Measurements from ENCODE around the gene MRPL37.

DNA sequence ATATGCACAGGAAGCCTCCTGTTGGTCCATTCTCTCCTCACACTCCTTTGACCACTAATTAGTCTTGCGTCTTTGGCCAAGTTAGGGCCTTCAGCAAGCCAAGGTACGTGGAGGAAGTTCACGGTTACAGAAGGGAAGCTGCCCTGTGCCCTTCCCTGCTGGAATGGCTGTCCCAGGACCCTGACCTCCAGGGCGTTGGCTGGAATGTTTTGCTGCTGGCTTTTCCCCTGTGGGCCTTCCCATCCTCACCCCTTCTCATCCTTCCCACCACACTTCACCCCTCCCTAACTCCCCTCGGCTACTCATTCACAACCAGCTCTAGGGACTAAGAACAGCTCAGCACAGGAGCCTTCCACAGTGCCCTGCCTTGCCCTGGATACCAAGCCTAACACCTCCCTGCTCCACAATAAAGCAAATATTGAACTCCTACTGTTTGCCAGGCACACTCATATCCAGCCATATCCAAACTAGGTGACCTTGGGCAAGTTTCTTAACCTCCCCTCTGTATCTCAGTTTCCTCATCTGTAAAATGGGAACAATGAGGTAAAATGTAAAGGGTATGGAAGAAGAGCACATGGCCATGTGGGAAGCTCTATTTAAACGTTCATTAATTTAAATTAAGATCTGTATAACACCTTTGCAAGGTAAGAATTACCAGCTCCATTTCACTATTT is 38.3 kb upstream of the MRPL37 start:
- TF ChIP-seq POLR2A (IDR thresholded peaks at IDR 0.05), result no peak
- TF ChIP-seq, protein P1, sequence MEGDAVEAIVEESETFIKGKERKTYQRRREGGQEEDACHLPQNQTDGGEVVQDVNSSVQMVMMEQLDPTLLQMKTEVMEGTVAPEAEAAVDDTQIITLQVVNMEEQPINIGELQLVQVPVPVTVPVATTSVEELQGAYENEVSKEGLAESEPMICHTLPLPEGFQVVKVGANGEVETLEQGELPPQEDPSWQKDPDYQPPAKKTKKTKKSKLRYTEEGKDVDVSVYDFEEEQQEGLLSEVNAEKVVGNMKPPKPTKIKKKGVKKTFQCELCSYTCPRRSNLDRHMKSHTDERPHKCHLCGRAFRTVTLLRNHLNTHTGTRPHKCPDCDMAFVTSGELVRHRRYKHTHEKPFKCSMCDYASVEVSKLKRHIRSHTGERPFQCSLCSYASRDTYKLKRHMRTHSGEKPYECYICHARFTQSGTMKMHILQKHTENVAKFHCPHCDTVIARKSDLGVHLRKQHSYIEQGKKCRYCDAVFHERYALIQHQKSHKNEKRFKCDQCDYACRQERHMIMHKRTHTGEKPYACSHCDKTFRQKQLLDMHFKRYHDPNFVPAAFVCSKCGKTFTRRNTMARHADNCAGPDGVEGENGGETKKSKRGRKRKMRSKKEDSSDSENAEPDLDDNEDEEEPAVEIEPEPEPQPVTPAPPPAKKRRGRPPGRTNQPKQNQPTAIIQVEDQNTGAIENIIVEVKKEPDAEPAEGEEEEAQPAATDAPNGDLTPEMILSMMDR (IDR thresholded peaks at IDR 0.05 in 4 of 5, conservative IDR thresholded peaks at IDR 0.05 in 1 of 5), result no peak

Data from gastrocnemius medialis (tissue), 4 donors.